SH-SY5Y (cell line): ENCODE results near the gene ANO7.

Experiments
- GATA2 ChIP-seq: IDR thresholded peaks from 2 replicates; pipeline ENCODE4 v1.6.1; 2011; ENCODE audit warnings: mild to moderate bottlenecking, low read depth, low read length
- GATA3 ChIP-seq: IDR thresholded peaks from 2 replicates; pipeline ENCODE4 v1.6.1; 2011; ENCODE audit warnings: low read depth, mild to moderate bottlenecking, low read length, moderate library complexity

DNA sequence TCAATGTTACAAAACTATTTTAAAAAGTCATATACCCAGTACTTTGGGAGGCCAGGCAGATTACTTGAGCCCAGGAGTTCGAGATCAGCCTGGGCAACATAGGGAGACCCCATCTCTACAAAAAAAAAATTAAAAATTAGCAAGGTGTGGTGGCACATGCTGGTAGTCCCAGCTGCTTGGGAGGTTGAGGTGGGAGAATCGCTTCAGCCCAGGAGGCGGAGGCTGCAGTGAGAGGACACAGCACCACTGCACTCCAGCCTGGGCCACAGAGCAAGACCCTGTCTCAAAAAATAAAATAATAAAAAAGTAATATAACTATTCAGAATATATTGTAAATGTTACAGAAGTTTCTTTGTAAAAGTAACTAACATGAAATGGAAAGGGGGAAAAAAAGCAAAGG is 41.1 kb upstream of the ANO7 start:
- TF ChIP-seq GATA2 (no peak), GATA3 (no peak)
